ENCODE measurements around the gene C16orf89. TPM values are rescaled to one million over a fixed set of nuclear protein-coding genes. Genes with fewer than 3 reads are reported as not detected.

C16orf89 gene
- total RNA-seq, 1 experiment from 2014 or later: not detected

DNA sequence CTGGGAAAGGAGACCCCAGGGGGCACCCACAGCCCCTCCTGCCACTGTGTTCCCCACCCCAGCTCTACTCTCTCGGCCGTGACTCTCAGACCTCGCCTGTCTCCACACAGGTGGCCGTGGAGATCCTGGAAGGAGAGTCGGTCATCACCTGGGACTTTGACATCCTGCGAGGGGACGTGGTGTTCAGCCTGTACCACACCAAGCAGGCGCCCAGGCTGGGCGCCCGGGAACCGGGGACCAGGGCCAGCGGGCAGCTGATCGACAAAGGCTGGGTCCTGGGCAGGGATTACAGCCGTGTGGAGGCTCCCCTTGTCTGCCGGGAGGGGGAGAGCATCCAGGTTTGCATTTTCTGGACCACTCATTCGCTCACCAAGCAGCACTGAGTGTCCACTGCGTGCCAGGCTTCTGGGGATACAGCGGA lies 57.4 kb downstream of the C16orf89 start:
- H3K36me3 ChIP-seq (ENCODE audit: low read depth, low read length): no peaks in the 10 kb centered on the region
- ATAC-seq: no peak
- no peak overlapping the region for H3K9ac ChIP-seq (ENCODE audit: low read length)
- H3K9me3 ChIP-seq (ENCODE audit: low read length): no peaks in the 10 kb centered on the region
- CTCF ChIA-PET: no interaction called here
- H3K4me3 ChIP-seq (ENCODE audit: low read length): no peak overlapping the region
- H2AFZ ChIP-seq (ENCODE audit: low read length): no peak overlapping the region
- H3K27me3 ChIP-seq (ENCODE audit: low read length): 0 out of 2 replicates have a peak, but pooled peaks cover 8% of the 10 kb centered on the region
- H3K9me2 ChIP-seq (replicated peaks; ENCODE audit: low read length): no peaks in the 10 kb centered on the region
- H3F3A ChIP-seq (ENCODE audit: low read length, unreplicated experiment): no peaks in the 10 kb centered on the region
- no TSS peak for BruUV-seq (replicated peaks)
- POLR2A ChIA-PET (ENCODE audit: unreplicated experiment): no interaction called here
- TF ChIP-seq EZH2 (IDR thresholded peaks at IDR 0.05; ENCODE audit: low read length, unreplicated experiment): no peak
- no peak for TF ChIP-seq EZH2phosphoT487 (IDR thresholded peaks at IDR 0.05; ENCODE audit: borderline replicate concordance, low read length)
- TF ChIP-seq, protein P1, sequence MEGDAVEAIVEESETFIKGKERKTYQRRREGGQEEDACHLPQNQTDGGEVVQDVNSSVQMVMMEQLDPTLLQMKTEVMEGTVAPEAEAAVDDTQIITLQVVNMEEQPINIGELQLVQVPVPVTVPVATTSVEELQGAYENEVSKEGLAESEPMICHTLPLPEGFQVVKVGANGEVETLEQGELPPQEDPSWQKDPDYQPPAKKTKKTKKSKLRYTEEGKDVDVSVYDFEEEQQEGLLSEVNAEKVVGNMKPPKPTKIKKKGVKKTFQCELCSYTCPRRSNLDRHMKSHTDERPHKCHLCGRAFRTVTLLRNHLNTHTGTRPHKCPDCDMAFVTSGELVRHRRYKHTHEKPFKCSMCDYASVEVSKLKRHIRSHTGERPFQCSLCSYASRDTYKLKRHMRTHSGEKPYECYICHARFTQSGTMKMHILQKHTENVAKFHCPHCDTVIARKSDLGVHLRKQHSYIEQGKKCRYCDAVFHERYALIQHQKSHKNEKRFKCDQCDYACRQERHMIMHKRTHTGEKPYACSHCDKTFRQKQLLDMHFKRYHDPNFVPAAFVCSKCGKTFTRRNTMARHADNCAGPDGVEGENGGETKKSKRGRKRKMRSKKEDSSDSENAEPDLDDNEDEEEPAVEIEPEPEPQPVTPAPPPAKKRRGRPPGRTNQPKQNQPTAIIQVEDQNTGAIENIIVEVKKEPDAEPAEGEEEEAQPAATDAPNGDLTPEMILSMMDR (conservative IDR thresholded peaks at IDR 0.05; ENCODE audit: low read depth, low read length): no peak
- H4K20me1 ChIP-seq (ENCODE audit: low read length): no peaks in the 10 kb centered on the region
- no peak overlapping the region for H3K4me2 ChIP-seq (ENCODE audit: low read length)
- no peak overlapping the region for H3K27ac ChIP-seq (ENCODE audit: low read length)
- no peaks in the 10 kb centered on the region for H3K79me2 ChIP-seq (ENCODE audit: low read length)
- no peaks in the 10 kb centered on the region for H3K4me1 ChIP-seq (ENCODE audit: insufficient read depth, low read length)
- intact Hi-C loops (cut with micrococcal nuclease): no loop called here
- no peak for DNase-seq

DNA sequence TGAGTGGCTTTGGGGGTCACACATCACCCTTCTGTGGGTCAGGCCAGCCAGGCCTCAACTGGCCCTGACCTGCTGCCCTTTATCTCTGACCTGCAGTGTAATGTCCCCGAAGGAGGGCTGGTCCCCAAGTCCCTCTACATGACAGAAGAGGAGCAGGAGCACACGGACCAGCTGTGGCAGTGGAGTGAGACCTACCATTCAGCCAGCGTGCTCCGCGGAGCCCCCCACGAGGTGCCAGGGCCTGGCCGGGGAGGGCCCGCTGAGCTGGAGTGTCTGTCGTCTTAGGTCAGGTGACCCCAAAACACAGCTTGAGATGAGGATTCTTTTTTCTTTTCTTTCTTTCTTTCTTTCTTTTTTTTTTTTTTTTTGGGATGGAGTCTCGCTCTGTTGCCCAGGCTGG lies 58.5 kb downstream of the C16orf89 start:
- POLR2A ChIA-PET (ENCODE audit: unreplicated experiment): no interaction called here
- no peak overlapping the region for H3K4me3 ChIP-seq (ENCODE audit: low read length)
- no peak overlapping the region for H2AFZ ChIP-seq (ENCODE audit: low read length)
- no peak overlapping the region for H3K4me2 ChIP-seq (ENCODE audit: low read length)
- no peaks in the 10 kb centered on the region for H4K20me1 ChIP-seq (ENCODE audit: low read length)
- no peak for DNase-seq
- no peak for ATAC-seq
- TF ChIP-seq EZH2 (IDR thresholded peaks at IDR 0.05; ENCODE audit: low read length, unreplicated experiment): no peak
- no peak for TF ChIP-seq EZH2phosphoT487 (IDR thresholded peaks at IDR 0.05; ENCODE audit: borderline replicate concordance, low read length)
- TF ChIP-seq, protein P1 (conservative IDR thresholded peaks at IDR 0.05; ENCODE audit: low read depth, low read length): no peak
- H3K9me3 ChIP-seq (ENCODE audit: low read length): no peaks in the 10 kb centered on the region
- no peak overlapping the region for H3K9ac ChIP-seq (ENCODE audit: low read length)
- no peaks in the 10 kb centered on the region for H3K79me2 ChIP-seq (ENCODE audit: low read length)
- CTCF ChIA-PET: no interaction called here
- no peaks in the 10 kb centered on the region for H3F3A ChIP-seq (ENCODE audit: low read length, unreplicated experiment)
- no peaks in the 10 kb centered on the region for H3K36me3 ChIP-seq (ENCODE audit: low read depth, low read length)
- no peaks in the 10 kb centered on the region for H3K4me1 ChIP-seq (ENCODE audit: insufficient read depth, low read length)
- H3K27me3 ChIP-seq (ENCODE audit: low read length): 0 out of 2 replicates have a peak, but pooled peaks cover 8% of the 10 kb centered on the region
- H3K9me2 ChIP-seq (replicated peaks; ENCODE audit: low read length): no peaks in the 10 kb centered on the region
- intact Hi-C loops (cut with micrococcal nuclease): no loop called here
- BruUV-seq (replicated peaks): no TSS peak
- no peak overlapping the region for H3K27ac ChIP-seq (ENCODE audit: low read length)

DNA sequence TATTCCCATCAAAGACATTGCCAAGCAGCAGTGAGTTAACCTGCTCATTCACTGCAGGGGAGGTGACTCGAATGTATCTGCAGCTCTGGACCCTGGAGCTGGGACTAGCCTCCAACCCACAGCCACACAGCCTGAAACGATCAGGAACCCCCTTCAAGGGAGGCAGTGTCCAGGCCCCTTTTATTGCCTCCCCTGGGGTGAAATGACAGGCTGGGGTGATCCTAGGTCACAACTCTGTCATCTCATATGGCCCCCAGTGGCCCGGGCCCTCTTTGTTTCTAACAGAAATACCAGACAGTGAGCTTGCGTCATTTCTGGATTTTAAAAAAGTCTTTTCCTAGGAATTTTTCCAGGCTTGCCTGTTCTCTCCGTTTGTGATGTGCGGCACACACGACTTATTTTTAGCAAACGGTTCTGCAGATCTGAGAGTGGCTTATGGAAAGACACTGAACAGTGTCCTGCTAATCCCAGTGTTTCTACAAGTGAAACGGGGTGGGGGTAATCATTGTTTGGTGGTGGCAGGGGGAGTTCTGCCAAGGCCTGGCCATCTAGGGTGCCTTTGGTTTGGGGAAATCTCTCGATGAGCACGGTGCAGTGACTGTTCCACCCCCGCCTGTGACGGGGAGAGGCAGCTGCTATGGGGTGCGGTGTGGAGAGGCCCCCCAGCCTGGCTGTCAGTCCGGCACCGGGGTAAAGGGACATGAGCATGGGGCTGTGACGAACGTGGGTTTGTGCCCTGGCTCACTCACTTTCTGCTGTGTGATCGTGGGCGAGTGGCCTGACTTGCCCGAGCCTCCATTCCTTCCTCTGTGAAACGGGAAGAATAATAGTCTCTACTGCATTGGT lies 59.2 kb downstream of the C16orf89 start:
- ATAC-seq: no peak
- no TSS peak for BruUV-seq (replicated peaks)
- ChIA-PET CTCF (no interaction called here), POLR2A (ENCODE audit: unreplicated experiment) (no interaction called here)
- Histone ChIP-seq H3K79me2 (ENCODE audit: low read length) (no peaks in the 10 kb centered on the region), H3K4me2 (ENCODE audit: low read length) (no peak overlapping the region), H3K4me1 (ENCODE audit: insufficient read depth, low read length) (no peaks in the 10 kb centered on the region), H3K9me3 (ENCODE audit: low read length) (no peaks in the 10 kb centered on the region), H3K36me3 (ENCODE audit: low read depth, low read length) (no peaks in the 10 kb centered on the region), H3F3A (ENCODE audit: low read length, unreplicated experiment) (no peaks in the 10 kb centered on the region), H3K27me3 (ENCODE audit: low read length) (0 out of 2 replicates have a peak, but pooled peaks cover 4% of the 10 kb centered on the region), H3K9ac (ENCODE audit: low read length) (no peak overlapping the region), H2AFZ (ENCODE audit: low read length) (no peak overlapping the region), H3K27ac (ENCODE audit: low read length) (no peak overlapping the region), H4K20me1 (ENCODE audit: low read length) (no peaks in the 10 kb centered on the region), H3K4me3 (ENCODE audit: low read length) (no peak overlapping the region), H3K9me2 (replicated peaks; ENCODE audit: low read length) (no peaks in the 10 kb centered on the region)
- intact Hi-C loops (cut with micrococcal nuclease): no loop called here
- DNase-seq: no peak
- no peak for TF ChIP-seq EZH2phosphoT487 (IDR thresholded peaks at IDR 0.05; ENCODE audit: borderline replicate concordance, low read length)
